Smooth muscle cell of the brain vasculature (primary cell): ENCODE data around the gene IQCN.
"Not testable (repeated sequence)": the region's sequence is repeated elsewhere in the genome, so short reads cannot be mapped to it uniquely, and the experiment has no call there.

Experiments used
- DNase-seq: peaks from one replicate; pipeline ENCODE4 v3.0.0-alpha.2; 2012; ENCODE audit warnings: low read depth, low spot score

IQCN gene

DNA sequence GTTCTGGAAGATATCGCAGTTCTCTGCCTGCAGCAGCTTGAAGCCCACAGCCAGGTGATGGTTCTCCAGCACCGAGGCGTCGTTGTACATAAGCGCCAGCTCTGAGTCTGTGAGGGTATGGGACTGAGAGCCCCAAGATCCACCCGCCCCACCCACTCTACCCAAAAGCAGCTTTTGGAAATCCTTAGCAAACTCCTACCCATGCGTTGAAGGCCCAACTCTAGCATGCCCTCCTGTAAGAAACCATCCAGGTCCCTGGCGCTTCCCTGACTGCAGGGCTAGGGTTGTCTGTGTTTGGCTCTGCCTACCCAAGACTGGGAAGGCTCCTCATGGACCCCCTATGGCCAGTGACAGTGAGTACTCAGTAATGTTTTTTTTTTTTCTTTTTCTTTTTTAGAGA is 57.5 kb downstream of the IQCN start:
- no peak for DNase-seq

DNA sequence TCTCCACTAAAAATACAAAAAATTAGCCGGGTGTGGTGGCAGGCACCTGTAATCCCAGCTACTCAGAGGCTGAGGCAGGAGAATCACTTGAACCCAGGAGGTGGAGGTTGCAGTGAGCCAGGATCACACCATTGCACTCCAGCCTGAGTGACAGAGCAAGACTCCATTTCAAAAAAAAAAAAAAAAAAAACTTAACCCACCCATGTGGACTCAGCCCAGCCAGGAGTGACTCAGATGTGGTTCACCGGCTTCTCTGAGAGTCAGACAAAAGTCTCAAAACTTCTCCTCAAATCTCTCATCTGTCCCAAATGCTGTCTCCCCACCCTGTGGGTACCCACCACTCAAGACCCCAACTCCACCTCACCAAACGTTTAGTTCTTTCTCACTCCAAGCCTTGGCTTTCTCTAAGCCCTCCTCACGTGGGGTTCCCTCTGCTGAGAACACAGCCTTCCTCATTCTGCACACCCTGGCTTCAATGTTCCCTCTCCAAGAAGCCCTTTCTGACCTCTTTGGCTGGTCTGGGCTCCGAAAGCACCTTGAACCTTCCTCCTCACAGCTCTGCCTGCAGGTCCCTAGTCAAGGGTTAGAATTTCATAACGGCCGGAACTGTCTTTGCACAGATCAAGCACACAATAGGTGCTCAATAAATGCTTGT is 59.3 kb downstream of the IQCN start:
- no peak for DNase-seq

DNA sequence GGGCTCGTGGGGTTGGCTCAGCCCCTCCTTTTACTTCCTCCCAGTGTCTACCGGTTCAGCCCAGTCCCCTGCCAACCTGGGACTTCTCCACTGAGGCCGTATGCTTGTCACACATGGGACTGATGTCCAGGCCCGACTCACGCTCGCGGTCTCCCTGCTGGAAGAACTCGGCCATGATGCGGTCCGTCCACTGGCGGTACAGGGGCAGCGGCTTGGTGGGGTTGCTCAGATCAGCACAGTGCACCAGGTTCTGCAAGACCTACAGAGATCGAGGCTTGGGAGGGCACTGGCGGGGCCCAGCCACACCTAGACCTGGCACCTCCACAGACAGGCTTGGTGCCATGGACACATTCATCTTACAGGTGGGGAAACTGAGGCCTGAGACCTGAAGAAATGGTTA is 62.6 kb downstream of the IQCN start:
- no peak for DNase-seq

DNA sequence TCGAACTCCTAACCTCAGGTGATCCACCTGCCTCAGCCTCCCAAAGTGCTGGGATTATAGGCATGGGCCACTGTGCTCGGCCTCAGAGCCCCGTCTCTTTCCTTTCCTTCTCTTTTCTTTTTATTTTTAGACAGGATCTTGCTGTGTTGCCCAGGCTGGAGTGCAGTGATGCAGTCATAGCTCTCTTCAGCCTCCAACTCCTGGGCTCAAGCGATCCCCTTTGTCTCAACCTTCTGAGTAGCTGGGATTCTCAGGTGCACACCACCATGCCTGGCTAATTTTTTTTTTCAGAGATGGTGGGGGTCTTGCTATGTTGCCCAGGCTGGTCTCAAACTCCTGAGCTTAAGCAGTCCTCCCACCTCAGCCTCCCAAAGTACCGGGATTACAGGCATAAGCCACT is 64.3 kb downstream of the IQCN start:
- DNase-seq: not testable (repeated sequence)

DNA sequence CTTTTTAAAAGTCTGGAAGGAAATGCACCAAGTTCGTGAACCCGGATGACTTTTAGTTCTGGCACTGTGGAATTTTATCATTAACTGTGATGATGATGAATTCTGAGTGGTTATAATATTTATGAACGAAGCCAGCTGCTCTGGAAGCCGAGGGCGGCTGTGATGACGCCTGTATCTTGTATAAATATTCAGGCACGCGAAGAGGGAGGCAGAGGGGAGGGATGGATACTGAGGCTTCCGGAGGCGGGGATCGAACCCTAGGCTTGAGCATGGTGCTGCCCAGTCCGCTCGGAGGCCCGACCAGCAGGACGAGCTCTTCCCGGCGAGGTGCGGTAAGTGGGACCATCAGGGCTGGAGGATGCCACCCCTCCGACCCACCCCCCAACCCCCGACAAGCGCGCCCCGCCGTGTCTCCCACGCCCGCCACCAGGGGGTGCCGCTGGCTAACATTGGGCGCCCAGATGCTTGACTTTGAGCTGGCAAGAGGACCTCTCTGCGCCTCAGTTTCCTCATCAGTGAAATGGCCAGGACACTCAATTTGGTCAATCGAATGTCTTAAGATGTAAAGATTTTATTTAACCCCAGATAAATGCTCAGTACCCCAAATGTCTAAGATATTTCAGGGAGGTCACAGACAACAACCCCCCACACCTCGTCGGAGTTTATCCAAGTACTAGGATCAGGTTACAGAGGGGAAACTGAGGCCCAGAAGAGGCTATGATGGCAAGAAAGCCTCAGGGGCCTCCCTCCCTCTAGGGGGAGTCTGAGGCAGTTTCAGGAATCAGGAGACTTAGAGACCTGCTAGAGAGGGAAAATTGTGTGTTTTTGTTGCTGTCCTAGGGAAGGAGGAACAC is 65.9 kb downstream of the IQCN start:
- no peak for DNase-seq
